Activated CD4-positive, alpha-beta T cell treated with anti-CD3 and anti-CD28 coated beads for 36 hours (primary cell): Measurements from ENCODE around the gene SULF2. TPM values are rescaled to one million over a fixed set of nuclear protein-coding genes. Genes with fewer than 3 reads are reported as not detected.

Source experiments
- ATAC-seq: fragments of 200-7000 bp; cut with Tn5 transposase; one replicate; pipeline ENCODE4 v1.10.0; 2021; ENCODE audit warnings: mild to moderate bottlenecking, moderate library complexity
- CTCF ChIA-PET: fragments of 350-600 bp; sonication (Branson Sonifier 250); formaldehyde crosslinking; loops from one replicate; lab custom pipeline; 2021; ENCODE audit warnings: antibody characterized with exemption; lab: Charles Lee
- POLR2A ChIA-PET: fragments of 350-600 bp; sonication (Branson Sonifier 250); formaldehyde crosslinking; loops from one replicate; lab custom pipeline; 2021; ENCODE audit warnings: antibody characterized with exemption, inconsistent platforms; lab: Charles Lee
- DNase-seq: peaks from one replicate; pipeline ENCODE4 v3.0.0-alpha.2; 2020
- H3K27ac Mint-ChIP-seq: one replicate; pipeline ENCODE4 v1.8.0; 2021; ENCODE audit warnings: mixed read lengths
- H3K27me3 Mint-ChIP-seq: one replicate; pipeline ENCODE4 v1.8.0; 2021; ENCODE audit warnings: mixed read lengths
- H3K36me3 Mint-ChIP-seq: one replicate; pipeline ENCODE4 v1.8.0; 2021; ENCODE audit warnings: low read depth, mixed read lengths
- H3K4me1 Mint-ChIP-seq: one replicate; pipeline ENCODE4 v1.8.0; 2021; ENCODE audit warnings: mixed read lengths
- H3K4me3 Mint-ChIP-seq: one replicate; pipeline ENCODE4 v1.8.0; 2021; ENCODE audit warnings: mild to moderate bottlenecking, moderate library complexity, mixed read lengths
- H3K9me3 Mint-ChIP-seq: one replicate; pipeline ENCODE4 v1.8.0; 2021; ENCODE audit warnings: low read depth, mixed read lengths
- intact Hi-C, 2 experiments: fragments of 100-400 bp; cut with DNase I in 1 of 2; cut with micrococcal nuclease in 1 of 2; formaldehyde crosslinking; loops; one replicate each; pipeline versions ENCODE4 v1.14.2 to v1.15.1; 2022 to 2024; cut with DNase I, micrococcal nuclease
- total RNA-seq, 2 experiments: library from RNA; stranded (reverse); gene quantifications; one replicate each; pipeline ENCODE4 v1.2.3, GENCODE V29; 2021

Gene SULF2
- total RNA-seq, 2 experiments from 2014 or later, result 0.09 TPM; not detected in 1

GRCh38 chr20:47782076-47782475, 3.2 kb downstream of the SULF2 start:
- no peaks in the 10 kb centered on the region for H3K36me3 Mint-ChIP-seq
- H3K9me3 Mint-ChIP-seq, result no peaks in the 10 kb centered on the region
- no peak overlapping the region for H3K27ac Mint-ChIP-seq
- ATAC-seq (no peak), DNase-seq (no peak)
- intact Hi-C loops, result loop anchor here in 1 of 2 experiments (10.0 kb wide), 1 partner anchor 107 kb away; no protein-coding TSS in a partner anchor
- ChIA-PET CTCF (no interaction called here), POLR2A (no interaction called here)
- peaks cover 37% of the 10 kb centered on the region for H3K27me3 Mint-ChIP-seq
- no peak overlapping the region for H3K4me3 Mint-ChIP-seq
- peaks cover 10% of the 10 kb centered on the region for H3K4me1 Mint-ChIP-seq

- POLR2A ChIA-PET, result no interaction called here
- CTCF ChIA-PET, result no interaction called here
- Mint-ChIP-seq H3K27ac (no peak overlapping the region), H3K4me3 (no peak overlapping the region), H3K4me1 (peaks cover 10% of the 10 kb centered on the region), H3K27me3 (peaks cover 35% of the 10 kb centered on the region), H3K36me3 (no peaks in the 10 kb centered on the region), H3K9me3 (no peaks in the 10 kb centered on the region)
- DNase-seq (no peak), ATAC-seq (no peak)
- intact Hi-C loops, result loop anchor here in 1 of 2 experiments (10.0 kb wide), 1 partner anchor 107 kb away; no protein-coding TSS in a partner anchor
Measured at GRCh38 chr20:47781632-47782031, 3.6 kb downstream of the SULF2 start.

GRCh38 chr20:47780720-47781389, 4.4 kb downstream of the SULF2 start:
- ChIA-PET POLR2A (no interaction called here), CTCF (interaction anchor here (1.0 kb wide), 1 partner anchor 840 kb away, joined by 3 read pairs; no protein-coding TSS in a partner anchor)
- peaks cover 3% of the 10 kb centered on the region for H3K4me1 Mint-ChIP-seq
- ATAC-seq, result no peak
- H3K27me3 Mint-ChIP-seq, result peaks cover 27% of the 10 kb centered on the region
- DNase-seq, result no peak
- H3K9me3 Mint-ChIP-seq, result no peaks in the 10 kb centered on the region
- intact Hi-C loops, result loop anchor here in 1 of 2 experiments (10.0 kb wide), 1 partner anchor 106 kb away; no protein-coding TSS in a partner anchor
- H3K36me3 Mint-ChIP-seq, result no peaks in the 10 kb centered on the region
- no peak overlapping the region for H3K27ac Mint-ChIP-seq
- H3K4me3 Mint-ChIP-seq, result no peak overlapping the region

GRCh38 chr20:47778398-47779354, 6.6 kb downstream of the SULF2 start:
- ChIA-PET CTCF (interaction anchor here (1.0 kb wide), 1 partner anchor 52 kb away, joined by 3 read pairs; no protein-coding TSS in a partner anchor), POLR2A (interaction anchor here (0.5 kb wide), 1 partner anchor 971 kb away, joined by 4 read pairs; no protein-coding TSS in a partner anchor)
- H3K27me3 Mint-ChIP-seq, result peaks cover 16% of the 10 kb centered on the region
- ATAC-seq, result no peak
- no peak overlapping the region for H3K4me3 Mint-ChIP-seq
- intact Hi-C loops, result no loop called here
- H3K36me3 Mint-ChIP-seq, result no peaks in the 10 kb centered on the region
- no peaks in the 10 kb centered on the region for H3K4me1 Mint-ChIP-seq
- H3K27ac Mint-ChIP-seq, result no peak overlapping the region
- peaks cover 2% of the 10 kb centered on the region for H3K9me3 Mint-ChIP-seq
- DNase-seq, result no peak

- intact Hi-C loops, result no loop called here
- no peak for ATAC-seq
- ChIA-PET CTCF (interaction anchor here (0.6 kb wide), 1 partner anchor 1091 kb away, joined by 3 read pairs; no protein-coding TSS in a partner anchor), POLR2A (no interaction called here)
- no peaks in the 10 kb centered on the region for H3K4me1 Mint-ChIP-seq
- peaks cover 3% of the 10 kb centered on the region for H3K27me3 Mint-ChIP-seq
- H3K4me3 Mint-ChIP-seq, result no peak overlapping the region
- no peak for DNase-seq
- H3K9me3 Mint-ChIP-seq, result peaks cover 2% of the 10 kb centered on the region
- no peak overlapping the region for H3K27ac Mint-ChIP-seq
- H3K36me3 Mint-ChIP-seq, result no peaks in the 10 kb centered on the region
Measured at GRCh38 chr20:47777220-47777619, 8.1 kb downstream of the SULF2 start.

GRCh38 chr20:47776639-47777038, 8.6 kb downstream of the SULF2 start:
- H3K36me3 Mint-ChIP-seq, result no peaks in the 10 kb centered on the region
- POLR2A ChIA-PET, result no interaction called here

GRCh38 chr20:47775841-47776240, 9.4 kb downstream of the SULF2 start:
- H3K36me3 Mint-ChIP-seq, result peaks cover 1% of the 10 kb centered on the region
- CTCF ChIA-PET, result no interaction called here
- POLR2A ChIA-PET, result no interaction called here
- peaks cover 2% of the 10 kb centered on the region for H3K27me3 Mint-ChIP-seq
- H3K27ac Mint-ChIP-seq, result no peak overlapping the region
- H3K9me3 Mint-ChIP-seq, result peaks cover 2% of the 10 kb centered on the region
- ATAC-seq, result no peak
- intact Hi-C loops, result no loop called here
- H3K4me1 Mint-ChIP-seq, result no peaks in the 10 kb centered on the region
- DNase-seq, result no peak
- H3K4me3 Mint-ChIP-seq, result no peak overlapping the region

More at GRCh38 chr20:47776639-47777038, 8.6 kb downstream of the SULF2 start:
- Mint-ChIP-seq H3K4me1 (no peaks in the 10 kb centered on the region), H3K27me3 (peaks cover 2% of the 10 kb centered on the region), H3K4me3 (no peak overlapping the region), H3K27ac (no peak overlapping the region), H3K9me3 (peaks cover 2% of the 10 kb centered on the region)
- no peak for DNase-seq
- intact Hi-C loops, result no loop called here
- CTCF ChIA-PET, result interaction anchor here (0.7 kb wide), 1 partner anchor 97 kb away, joined by 3 read pairs; no protein-coding TSS in a partner anchor
- ATAC-seq, result no peak

- Mint-ChIP-seq H3K27me3 (peaks cover 2% of the 10 kb centered on the region), H3K4me3 (no peak overlapping the region), H3K9me3 (peaks cover 4% of the 10 kb centered on the region), H3K36me3 (peaks cover 1% of the 10 kb centered on the region), H3K4me1 (no peaks in the 10 kb centered on the region), H3K27ac (no peak overlapping the region)
- no peak for DNase-seq
- ChIA-PET CTCF (no interaction called here), POLR2A (no interaction called here)
- no peak for ATAC-seq
- intact Hi-C loops, result no loop called here
Measured at GRCh38 chr20:47775039-47775438, 10.2 kb downstream of the SULF2 start.

GRCh38 chr20:47774131-47774777, 11.0 kb downstream of the SULF2 start:
- POLR2A ChIA-PET, result no interaction called here
- DNase-seq (no peak), ATAC-seq (no peak)
- Mint-ChIP-seq H3K4me3 (no peak overlapping the region), H3K27me3 (peaks cover 2% of the 10 kb centered on the region), H3K36me3 (peaks cover 1% of the 10 kb centered on the region), H3K4me1 (no peaks in the 10 kb centered on the region), H3K9me3 (peaks cover 4% of the 10 kb centered on the region), H3K27ac (no peak overlapping the region)
- CTCF ChIA-PET, result no interaction called here
- intact Hi-C loops, result no loop called here

- intact Hi-C loops, result no loop called here
- ATAC-seq (no peak), DNase-seq (no peak)
- H3K36me3 Mint-ChIP-seq, result peaks cover 1% of the 10 kb centered on the region
- H3K27me3 Mint-ChIP-seq, result peaks cover 2% of the 10 kb centered on the region
- H3K27ac Mint-ChIP-seq, result no peak overlapping the region
- ChIA-PET CTCF (no interaction called here), POLR2A (no interaction called here)
- no peak overlapping the region for H3K4me3 Mint-ChIP-seq
- H3K9me3 Mint-ChIP-seq, result peaks cover 4% of the 10 kb centered on the region
- no peaks in the 10 kb centered on the region for H3K4me1 Mint-ChIP-seq
Measured at GRCh38 chr20:47773371-47773786, 11.9 kb downstream of the SULF2 start.

GRCh38 chr20:47770935-47771334, 14.3 kb downstream of the SULF2 start:
- no peaks in the 10 kb centered on the region for H3K4me1 Mint-ChIP-seq
- no peaks in the 10 kb centered on the region for H3K27me3 Mint-ChIP-seq
- H3K27ac Mint-ChIP-seq, result no peak overlapping the region
- no peak for ATAC-seq
- CTCF ChIA-PET, result no interaction called here
- intact Hi-C loops, result no loop called here
- H3K36me3 Mint-ChIP-seq, result peaks cover 1% of the 10 kb centered on the region
- POLR2A ChIA-PET, result no interaction called here
- peaks cover 4% of the 10 kb centered on the region for H3K9me3 Mint-ChIP-seq
- no peak overlapping the region for H3K4me3 Mint-ChIP-seq
- no peak for DNase-seq
